NCI-H524 treated with DMSO at 0.1 percent for 48 hours (cell line): Measurements from ENCODE around the gene TMEM266.

Source experiments
- DNase-seq: peaks from one replicate; lab custom pipeline; 2025; lab: John Stamatoyannopoulos, UW

The TMEM266 gene

DNA sequence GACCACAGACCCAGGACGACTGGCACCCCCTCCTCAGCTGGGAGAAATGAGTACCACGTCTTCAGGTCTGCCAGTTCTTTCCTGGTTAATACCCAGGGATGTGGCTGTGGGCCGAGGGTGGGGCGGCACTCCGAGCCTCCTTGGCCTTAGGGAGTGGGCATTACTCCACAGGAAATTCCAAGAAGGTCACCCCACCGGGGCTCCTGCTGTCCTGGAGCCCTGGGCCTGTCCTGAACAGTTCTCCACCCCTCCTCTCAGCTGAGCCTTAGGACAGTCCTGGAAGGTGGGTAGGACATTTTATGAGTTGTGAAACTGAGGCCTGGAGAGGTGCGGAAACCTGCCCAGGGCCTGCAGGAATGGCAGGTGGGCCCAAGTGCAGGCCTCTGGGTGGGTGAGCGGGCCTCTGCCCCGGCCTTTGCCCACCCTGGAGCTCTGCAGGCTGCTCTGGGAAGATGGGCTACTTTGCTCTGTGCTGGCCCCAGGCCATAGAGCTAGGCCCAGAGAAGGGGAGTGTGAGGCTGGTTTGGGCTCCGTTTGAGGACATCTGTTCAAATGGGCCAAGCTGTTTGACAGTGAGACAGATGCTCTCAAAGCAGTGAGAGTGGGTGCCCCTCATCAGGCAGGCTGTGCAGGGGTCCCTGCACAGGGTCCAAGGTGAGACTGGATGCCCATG, 103.1 kb downstream of the TMEM266 start:
- peak; percentile 71 for DNase-seq

DNA sequence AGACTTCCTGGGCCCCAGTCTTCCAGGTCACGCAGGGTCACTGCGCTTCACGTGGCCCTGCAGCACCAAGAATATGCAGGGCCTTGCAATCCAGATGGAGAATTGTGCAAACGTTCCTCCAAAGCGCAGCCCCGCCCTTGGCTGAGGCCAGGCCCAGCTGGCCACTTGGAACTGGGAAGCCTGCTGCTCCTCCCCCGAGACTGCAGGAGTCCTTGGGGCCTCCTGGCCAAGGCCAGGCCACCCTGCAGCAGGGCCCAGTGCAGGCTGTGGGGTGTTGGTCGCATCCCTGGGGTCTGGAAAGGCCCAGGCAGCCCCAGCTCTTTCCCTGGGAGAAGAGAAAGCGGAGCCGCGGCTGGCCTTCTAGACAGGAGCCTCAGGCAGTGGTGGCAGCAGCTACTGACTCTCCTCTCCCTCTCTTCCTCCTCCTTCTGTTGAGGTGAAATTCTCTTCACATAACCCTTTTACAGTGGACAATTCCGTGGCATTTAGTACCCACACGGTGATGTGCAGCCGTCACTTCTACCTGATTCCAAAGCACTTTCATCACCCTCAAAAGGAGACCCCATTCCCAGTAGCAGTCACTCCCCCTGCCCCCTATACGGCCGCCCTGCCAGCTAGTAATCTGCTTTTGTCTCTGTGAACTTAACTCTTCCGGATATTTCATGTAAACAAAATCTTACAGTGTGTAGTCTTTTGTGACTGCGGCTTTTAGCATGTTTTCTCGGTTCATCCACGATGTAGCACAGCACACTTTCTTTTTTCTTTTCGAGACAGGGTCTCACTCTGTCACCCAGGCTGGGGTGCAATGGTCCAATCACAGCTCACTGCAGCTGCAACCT, 103.9 kb downstream of the TMEM266 start:
- peak; percentile 71 for DNase-seq

DNA sequence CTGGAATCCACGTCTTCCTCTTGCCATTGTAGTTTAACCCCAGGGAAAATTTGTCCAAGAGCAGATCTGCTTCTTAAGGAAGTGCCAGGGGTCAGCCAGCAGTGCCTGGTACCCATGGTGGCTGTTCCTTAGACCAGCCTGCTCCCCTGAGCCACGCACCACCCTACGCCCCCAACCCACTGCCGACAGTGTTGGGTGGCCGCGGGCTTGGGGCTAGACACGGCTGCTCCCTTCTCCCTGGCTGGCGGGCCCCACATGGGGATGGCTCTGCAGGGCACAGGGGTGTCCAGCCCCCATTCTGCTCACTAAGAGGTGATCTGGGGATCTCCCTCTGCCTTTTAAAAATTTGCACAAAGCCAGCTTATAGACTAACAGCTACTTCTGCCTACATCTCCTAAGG, 104.8 kb downstream of the TMEM266 start:
- no peak for DNase-seq

DNA sequence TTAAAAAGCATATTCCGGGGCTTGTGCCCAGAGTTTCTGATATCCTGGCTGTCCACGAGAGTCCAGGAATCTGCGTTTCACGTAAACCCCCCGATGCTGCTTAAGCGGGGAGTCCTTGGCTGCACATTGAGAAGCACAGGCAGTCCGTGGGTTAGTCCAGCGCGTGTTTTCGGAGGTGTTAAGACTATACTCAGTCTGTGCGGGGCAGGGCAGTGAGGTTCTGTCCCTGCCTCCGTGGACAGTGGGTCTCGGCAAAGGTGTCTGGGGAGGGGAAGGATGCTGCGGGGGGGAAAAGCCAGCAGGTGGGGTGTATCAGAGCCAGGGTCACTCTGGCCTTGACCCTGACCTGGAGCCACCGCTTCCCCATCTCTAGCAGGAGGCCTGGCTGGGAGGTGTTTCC, 106.2 kb downstream of the TMEM266 start:
- DNase-seq, result no peak

DNA sequence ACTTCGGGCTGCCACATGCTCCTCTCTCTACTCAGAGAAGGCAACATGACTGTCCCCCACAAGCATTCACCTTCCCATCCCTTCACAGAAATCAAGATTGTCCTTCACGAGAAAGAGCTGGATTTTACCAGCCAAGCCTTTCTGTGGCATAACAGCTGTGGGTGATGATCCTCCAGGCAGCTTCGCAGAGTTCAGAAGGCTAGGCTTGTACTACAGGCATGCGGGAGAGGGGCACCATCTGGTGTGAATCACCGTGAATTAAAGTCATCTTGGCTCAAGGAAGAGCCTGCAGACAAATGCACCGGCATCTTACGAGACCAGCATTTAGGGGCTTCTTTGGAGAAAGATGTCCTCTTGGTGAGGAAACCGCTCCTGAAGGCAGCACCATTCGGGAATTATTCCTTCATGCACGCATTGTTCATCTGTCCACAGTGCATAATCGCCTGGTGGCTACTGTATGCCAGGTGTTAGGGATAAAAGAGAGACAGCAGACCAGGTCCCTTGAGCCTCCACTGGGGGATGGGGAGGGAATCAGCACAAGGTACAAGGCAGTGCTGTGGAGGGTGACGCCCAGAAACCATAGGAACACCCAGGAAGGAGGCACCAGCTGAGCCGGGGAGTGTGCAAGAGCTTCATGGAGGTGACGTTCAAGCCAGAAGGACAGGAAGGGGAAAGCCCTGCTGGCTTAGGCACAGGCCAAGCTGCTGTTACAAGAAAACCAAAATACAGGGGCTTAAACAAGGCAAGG, 108.6 kb downstream of the TMEM266 start:
- peak; percentile 91 for DNase-seq

DNA sequence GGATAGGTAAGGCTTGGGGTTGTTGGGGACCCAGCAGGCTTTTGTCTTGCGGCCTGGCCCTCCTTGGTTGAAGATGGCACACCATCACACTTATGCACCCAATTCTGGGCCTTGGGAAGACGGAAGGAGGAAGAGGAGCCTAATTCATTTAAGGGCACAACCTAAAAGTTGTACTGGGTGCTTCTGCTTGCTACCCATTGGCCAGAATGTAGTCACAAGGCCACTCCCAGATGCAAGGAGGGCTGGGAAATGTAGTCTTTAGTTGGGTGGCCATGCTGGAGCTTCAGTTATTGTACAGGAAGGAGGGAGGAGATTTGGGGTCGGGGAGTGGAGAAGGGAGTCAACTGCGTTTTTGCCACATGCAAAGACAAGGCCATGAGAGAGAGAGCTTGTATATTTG, 109.2 kb downstream of the TMEM266 start:
- DNase-seq, result no peak

DNA sequence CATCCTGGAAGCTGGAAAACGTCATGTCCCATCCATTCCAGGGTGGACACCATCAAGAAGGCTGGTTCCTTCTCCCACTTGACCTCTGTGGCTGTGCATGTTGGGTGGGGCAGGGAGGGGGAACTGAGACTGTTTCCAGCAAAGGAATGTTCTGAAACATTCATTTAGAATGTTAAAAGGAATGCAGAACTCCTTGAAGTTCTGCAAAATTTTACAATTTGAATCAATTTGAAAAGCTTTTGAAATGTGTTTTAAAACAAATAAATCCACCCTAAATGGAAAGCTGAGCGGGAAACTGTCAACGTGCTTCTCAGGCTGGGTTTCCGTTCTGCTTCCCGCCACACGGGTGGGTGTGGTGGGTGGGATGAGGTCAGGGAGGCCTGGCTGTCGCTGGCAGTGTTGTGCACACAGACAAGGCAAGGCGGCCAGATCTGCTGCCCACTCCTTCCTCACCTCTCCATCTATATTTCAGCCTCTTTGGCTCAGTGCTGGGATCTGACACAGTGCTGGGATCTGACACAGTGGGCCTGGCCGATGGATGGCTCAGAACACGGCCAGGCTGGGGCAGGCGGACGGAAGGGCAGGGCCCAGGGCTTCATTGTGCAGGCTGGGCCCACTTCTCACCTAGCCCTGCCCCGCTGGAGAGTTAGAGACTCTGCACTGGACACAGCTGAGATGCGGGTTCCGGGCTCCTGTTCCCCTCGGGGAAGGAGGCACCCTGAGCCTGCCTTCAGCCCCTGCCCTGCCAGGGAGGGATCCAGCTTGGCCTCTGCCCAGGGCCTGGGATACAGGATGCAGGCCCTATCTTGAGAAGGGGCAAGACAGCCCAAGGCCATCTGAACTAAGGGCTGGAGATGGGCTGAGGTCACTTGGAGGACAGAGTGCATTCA, 110.4 kb downstream of the TMEM266 start:
- DNase-seq, result no peak

DNA sequence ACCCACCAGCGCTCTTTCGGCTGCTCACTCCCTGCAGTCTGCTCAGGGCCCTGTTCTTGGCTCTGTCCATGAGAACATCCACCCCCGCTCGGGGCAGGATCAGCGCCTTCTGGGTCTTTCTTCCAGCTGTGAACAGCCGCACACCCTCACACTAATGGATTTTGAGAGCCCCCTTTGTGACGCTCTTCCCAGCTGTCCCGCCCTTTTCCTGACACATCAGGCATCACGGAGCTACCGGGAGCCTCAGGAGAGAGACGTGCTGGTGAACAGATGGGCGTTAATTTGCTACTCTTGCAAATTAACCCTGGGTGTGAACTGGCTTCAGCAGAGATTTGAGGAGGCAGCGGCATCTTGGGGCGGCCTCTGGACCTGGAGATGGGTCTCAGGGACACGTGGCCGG, 113.0 kb downstream of the TMEM266 start:
- peak; percentile 83 for DNase-seq

DNA sequence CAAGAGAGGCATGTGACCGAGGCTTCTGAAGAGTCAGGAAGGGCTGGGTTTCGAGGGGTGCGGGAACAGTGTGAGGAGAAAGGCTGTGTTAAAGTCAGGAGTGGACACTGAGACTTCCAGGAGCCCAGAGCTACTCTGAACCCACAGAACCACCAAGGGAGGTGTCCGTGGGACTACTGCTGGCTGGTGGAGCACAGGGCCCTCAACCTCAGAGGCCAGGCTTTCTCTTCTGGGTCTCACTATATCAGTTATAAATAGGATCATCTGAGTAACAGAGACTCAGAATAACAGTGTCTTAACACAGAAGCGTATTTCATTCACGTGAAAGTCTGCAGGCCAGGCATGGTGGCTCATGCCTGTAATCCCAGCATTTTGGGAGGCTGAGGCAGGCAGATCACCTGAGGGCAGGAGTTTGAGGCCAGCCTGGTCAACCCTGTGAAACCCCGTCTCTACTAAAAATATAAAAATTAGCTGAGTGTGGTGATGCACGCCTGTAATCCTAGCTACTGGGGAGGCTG, 113.6 kb downstream of the TMEM266 start:
- DNase-seq, result no peak

DNA sequence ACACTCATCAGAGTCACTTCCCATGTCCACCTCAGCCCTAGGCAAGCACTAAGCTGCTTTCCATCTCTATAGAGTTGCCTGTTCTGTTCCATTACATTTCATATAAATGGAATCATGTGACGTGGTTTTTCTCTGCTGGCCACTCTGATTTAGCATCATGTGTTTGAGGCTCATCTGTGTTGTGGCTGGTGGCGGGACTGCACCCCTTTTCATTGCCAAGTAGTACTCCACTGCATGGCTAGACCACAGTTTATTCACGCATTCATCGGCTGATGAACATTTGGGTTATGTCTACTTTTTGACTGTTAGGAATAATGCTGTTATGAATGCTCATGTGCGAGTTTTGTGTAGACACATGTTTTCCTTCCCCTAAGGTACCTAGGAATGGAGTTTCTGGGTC, 114.9 kb downstream of the TMEM266 start:
- no peak for DNase-seq

DNA sequence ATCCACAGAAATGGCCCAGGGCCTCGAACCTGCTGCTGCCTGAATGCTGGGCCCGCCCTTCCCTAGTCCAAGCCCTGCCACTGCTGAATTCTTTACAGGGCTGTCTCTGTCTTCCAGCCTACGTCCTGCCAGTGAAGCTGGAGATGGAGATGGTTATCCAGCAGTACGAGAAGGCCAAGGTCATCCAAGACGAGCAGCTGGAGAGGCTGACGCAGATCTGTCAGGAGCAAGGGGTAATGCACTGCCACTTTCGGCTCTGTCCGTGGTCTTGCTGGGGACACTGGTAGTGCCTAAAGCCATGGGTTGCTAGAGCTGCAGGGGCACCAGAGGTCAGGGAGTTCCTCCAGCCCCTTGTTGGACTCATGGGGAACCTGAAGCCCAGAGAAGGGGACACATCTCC, 115.7 kb downstream of the TMEM266 start:
- DNase-seq, result no peak

DNA sequence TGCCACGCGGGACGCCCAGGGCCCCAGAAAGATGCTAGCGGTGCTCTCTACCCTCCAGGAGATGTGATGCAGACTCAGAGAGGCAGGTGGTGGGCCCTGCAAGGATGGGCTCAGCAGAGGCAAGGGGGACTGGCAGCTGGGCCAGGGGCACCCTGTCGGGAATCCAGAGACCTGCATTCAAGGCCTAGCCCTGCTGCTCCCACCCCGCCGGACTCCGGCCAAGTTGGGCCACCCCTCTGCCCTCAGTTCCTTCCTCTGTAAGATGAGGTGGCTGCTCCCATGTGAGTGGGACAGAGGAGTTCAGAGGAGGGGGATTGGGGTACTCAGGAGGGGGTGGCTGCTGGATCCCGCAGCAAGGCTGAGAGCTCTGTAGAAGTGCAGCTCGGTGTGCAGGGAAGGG, 116.3 kb downstream of the TMEM266 start:
- DNase-seq, result no peak

DNA sequence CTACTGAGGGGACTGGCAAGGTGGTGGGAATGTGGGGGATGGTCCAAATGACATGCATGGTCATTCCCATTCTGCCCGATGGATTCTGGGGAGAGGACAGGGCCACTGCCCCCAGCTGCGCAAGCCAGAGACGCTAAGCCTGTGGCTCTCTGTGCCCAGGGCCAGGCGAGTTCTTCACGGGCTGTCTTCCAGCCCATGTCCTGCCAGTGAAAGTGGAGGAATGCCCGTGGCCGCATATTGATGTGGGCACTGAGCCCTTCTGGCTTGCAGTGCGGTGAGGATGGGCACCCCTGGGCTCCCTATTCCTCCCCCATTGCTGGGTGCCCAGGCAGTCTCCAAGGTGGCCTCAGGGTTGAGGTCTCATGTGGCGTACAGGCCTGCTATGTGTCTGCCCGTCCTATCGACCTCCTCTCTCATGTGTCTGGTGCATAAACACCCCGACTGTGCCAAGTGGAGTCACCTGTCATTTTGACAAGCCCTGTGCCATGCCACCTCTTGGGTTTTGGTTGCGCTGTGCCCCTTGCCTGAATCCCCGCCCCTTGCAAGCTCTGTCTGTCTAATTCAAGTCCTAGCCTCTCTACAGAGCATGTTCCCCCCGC, 116.8 kb downstream of the TMEM266 start:
- no peak for DNase-seq

DNA sequence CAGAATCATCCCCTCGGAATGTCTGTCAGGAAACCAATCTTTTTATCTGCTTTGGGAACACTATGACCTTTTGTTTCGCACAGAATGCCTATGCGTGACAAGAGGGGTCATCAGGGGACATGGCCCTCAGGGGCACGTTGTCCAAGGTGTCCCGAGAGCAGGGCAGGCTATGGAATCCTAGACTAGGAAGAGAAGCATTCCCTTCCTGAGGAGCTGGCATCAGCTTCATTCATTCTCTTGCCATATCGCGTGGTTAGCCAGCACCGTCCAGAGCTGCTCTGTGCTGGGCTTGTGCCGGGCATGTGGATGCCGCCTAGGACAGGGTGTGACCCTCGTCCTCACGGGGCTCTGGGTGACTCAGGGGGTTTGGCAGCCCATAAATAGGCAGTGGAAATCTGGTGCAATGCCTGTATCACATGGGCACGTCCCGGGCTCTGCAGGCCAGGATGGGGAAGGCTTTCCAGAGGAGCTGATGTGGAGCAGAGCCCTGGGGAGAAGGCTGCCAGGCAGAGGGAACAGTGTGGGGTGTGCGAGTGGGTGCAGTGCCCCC, 117.8 kb downstream of the TMEM266 start:
- DNase-seq, result no peak

DNA sequence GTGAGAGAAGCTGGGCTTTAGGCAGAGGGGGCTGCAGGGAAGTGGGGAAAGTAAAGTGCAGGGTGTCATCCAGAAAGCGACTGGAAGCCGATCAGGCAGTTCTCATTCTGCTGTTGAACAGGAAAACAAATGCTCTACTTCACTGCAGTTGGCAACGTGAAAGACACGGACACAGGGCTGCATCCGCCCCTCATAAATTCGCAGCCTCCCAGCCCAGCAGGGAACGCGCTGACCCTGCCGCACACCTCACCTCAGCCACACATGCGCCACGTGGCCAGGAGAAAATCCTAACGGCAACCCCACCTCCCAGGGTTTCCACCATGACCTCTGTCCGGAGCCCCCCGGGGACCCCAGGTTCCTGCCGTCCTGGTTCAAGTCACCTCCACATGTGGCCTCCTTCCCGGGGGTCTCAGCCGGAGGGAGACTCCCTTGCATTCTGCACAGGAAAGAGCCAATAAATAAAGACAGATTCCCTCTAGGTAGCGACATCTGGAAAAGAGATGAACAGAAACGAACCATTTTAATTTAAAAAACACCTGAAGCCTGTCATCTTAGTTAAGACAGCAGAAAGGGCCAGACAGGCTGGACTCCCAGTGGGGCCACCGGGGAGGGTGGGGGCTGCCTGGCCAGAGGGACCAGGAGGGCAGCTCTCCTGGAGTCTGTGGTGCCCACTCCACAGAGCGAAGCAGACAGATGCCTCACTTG, 118.7 kb downstream of the TMEM266 start:
- no peak for DNase-seq

DNA sequence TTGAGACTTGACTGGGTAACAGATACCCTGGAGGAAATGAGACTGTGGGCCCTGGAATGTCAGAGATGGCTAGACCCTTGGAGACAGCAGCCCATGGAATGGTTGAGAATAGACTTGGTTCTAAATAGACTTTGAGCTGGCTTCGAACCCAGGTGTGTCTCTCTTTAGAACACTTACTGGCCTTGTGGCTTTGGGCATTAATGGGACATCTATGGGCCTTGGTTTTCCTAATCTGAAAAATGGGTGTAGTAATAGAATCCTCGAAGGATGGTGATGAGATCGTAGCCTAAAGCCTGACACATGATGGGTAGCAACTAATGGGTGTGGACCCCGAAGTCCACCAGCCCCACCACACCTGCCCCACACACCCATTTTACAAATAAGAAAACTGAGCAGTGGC, 119.2 kb downstream of the TMEM266 start:
- DNase-seq, result no peak

DNA sequence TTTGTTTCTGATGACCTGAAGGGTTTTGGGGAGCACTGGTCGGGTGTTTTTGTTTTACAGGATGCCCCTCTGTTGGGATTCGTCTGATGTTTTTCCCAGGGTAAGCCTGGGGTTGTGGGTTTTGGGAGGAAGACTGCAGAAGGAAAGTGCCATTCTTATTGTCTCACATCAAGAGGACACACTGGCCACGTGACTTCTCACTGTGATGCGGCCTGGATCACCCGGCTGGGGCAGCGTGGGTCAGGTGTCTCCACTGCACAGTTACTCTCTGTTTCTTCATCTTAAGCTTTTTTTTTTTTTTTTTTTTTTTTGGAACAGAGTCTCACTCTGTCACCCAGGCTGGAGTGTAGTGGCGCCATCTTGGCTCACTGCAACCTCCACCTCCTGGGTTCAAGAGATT, 120.5 kb downstream of the TMEM266 start:
- DNase-seq, result no peak

DNA sequence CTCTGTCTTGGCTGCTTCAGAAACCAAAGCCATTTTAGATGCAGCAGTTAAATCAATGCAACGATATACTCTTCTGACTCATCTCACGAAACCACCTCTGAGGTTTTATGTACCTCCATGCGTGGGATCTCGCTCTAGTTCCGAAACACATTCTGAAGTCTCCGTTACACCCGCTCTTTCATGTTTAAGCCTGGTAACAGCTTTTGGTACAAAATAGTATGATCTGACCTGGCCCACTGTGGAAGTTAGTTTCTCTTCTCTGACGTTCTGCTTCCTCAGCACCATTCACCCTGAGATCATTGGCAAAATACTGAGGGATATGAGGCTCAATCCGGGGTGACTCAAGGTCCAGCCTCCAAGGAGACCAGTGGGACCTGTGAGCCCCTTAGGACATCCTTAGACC, 121.9 kb downstream of the TMEM266 start:
- DNase-seq, result no peak

DNA sequence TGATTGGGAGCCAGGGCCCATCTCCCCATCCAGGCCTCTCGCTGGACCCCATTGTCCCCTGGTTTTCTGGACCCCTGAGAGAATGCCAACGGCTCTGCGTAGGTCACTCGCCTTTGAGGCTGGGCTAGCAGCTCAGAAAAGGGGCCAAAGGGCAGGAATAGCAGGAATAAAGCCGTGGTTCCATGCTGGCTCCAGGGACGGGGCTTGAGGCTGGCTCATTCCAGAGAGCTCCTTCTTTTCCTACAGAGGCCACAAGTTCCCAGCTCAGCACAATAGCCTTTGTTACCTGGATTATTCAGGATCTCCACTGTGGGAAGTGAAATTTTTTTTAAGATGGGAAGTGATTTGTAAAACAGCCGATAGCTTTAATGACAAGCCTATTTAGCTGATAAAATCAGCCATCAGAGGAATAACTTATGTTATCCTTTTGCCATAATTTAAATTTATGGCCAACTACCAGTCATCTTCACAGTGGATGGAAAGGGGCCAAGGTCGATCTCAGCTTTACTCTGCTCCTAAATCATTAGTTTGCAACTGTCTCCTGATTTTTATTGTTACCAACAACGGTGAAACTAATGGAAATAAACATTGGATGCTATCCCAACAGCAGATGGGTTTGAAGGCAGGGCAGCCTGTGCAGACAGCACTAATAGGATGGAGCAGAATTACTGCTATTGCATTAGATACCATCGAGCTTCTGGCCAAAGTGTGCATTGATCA, 124.3 kb downstream of the TMEM266 start:
- no peak for DNase-seq

DNA sequence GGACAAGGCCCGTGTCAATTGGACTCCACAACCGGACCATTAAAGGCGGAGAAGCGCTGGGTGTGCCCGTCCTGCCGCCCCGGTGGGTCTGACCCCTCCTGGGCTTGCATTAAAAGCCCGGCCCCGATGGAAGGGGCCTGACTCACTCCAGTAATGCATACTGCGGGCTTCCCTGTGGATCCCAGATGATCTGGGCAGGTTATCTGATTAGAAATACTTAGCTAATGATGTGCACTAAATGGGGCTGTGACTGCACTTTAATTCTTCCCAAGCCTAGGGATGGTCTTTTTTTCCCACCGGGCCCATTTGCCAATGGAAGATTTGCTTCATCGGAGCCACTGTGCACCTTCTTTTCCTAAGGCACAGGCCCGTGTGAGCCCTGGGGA, 124.9 kb downstream of the TMEM266 start:
- no peak for DNase-seq
